ENCODE results near the gene MRPS26.
"Not testable (repeated sequence)": the region's sequence is repeated elsewhere in the genome, so short reads cannot be mapped to it uniquely, and the experiment has no call there.

MRPS26 gene

GRCh38 chr20:3051385-3052019 is 5.7 kb downstream of the MRPS26 start:
- H3K4me3 ChIP-seq (replicated peaks in 1 of 2; ENCODE audit: low read depth in 2 of 2, low read length in 2 of 2): no peak overlapping the region
- no peak for DNase-seq (ENCODE audit: low read depth in 2 of 2)
- no peak for TF ChIP-seq CTCF (IDR thresholded peaks at IDR 0.05; ENCODE audit: low read depth, low read length)

- no peak for TF ChIP-seq CTCF (IDR thresholded peaks at IDR 0.05; ENCODE audit: low read depth, low read length)
- DNase-seq (ENCODE audit: low read depth in 2 of 2): no peak
- no peak overlapping the region for H3K4me3 ChIP-seq (replicated peaks in 1 of 2; ENCODE audit: low read depth in 2 of 2, low read length in 2 of 2)
Measured at GRCh38 chr20:3059489-3059888, 13.6 kb downstream of the MRPS26 start.

GRCh38 chr20:3064119-3064518 is 18.3 kb downstream of the MRPS26 start:
- not testable (repeated sequence) for H3K4me3 ChIP-seq (replicated peaks in 1 of 2; ENCODE audit: low read depth in 2 of 2, low read length in 2 of 2); DNase-seq (ENCODE audit: low read depth in 2 of 2)

GRCh38 chr20:3067139-3068014 is 21.5 kb downstream of the MRPS26 start:
- peak in 1 of 2 donors; percentile 23 for DNase-seq (ENCODE audit: low read depth in 2 of 2)
- H3K4me3 ChIP-seq (replicated peaks in 1 of 2; ENCODE audit: low read depth in 2 of 2, low read length in 2 of 2): no peak overlapping the region

GRCh38 chr20:3068075-3068474 is 22.2 kb downstream of the MRPS26 start:
- TF ChIP-seq CTCF (IDR thresholded peaks at IDR 0.05; ENCODE audit: low read depth, low read length): no peak
- no peak overlapping the region for H3K4me3 ChIP-seq (replicated peaks in 1 of 2; ENCODE audit: low read depth in 2 of 2, low read length in 2 of 2)
- DNase-seq (ENCODE audit: low read depth in 2 of 2): no peak

More at GRCh38 chr20:3067139-3068014, 21.5 kb downstream of the MRPS26 start:
- TF ChIP-seq CTCF (IDR thresholded peaks at IDR 0.05; ENCODE audit: low read depth, low read length): no peak

GRCh38 chr20:3068986-3069900 is 23.4 kb downstream of the MRPS26 start:
- peak in 1 of 2 donors; percentile 43 for DNase-seq (ENCODE audit: low read depth in 2 of 2)
- H3K4me3 ChIP-seq (replicated peaks in 1 of 2; ENCODE audit: low read depth in 2 of 2, low read length in 2 of 2): no peak overlapping the region
- no peak for TF ChIP-seq CTCF (IDR thresholded peaks at IDR 0.05; ENCODE audit: low read depth, low read length)
